Spleen (tissue), 11 donors: ENCODE data around the gene UVSSA. TPM values are rescaled to one million over a fixed set of nuclear protein-coding genes. Genes with fewer than 3 reads are reported as not detected.

Source experiments
- DNase-seq: peaks from one replicate; pipeline ENCODE4 v3.0.0-alpha.2; 2020
- H3K27ac ChIP-seq, 8 donors: fragments of 200-600 bp; sonication (generic) in 7 of 8; 1 replicate in 4 of 8; 2 replicates in 4 of 8; pipeline versions ENCODE4 v1.5.0 to v1.8.0; 2016 to 2021; ENCODE audit warnings: inconsistent platforms in 4 of 8, mild to moderate bottlenecking in 4 of 8, moderate library complexity in 1 of 8
- H3K27me3 ChIP-seq, 7 donors: fragments of 200-600 bp; sonication (generic) in 6 of 7; replicated peaks in 1 of 7; 1 replicate in 4 of 7; 2 replicates in 3 of 7; pipeline versions ENCODE4 v1.5.0 to v1.8.0; 2016 to 2021; ENCODE audit warnings: inconsistent platforms in 3 of 7, mild to moderate bottlenecking in 1 of 7
- H3K36me3 ChIP-seq, 6 donors: fragments of 200-600 bp; sonication (generic) in 5 of 6; 1 replicate in 4 of 6; 2 replicates in 2 of 6; pipeline versions ENCODE4 v1.5.0 to v1.8.0; 2016 to 2021; ENCODE audit warnings: inconsistent platforms in 2 of 6
- H3K4me1 ChIP-seq, 6 donors: fragments of 200-600 bp; sonication (generic) in 5 of 6; 1 replicate in 3 of 6; 2 replicates in 3 of 6; pipeline versions ENCODE4 v1.5.0 to v1.8.0; 2016 to 2021; ENCODE audit warnings: inconsistent platforms in 3 of 6
- H3K4me3 ChIP-seq, 8 donors: fragments of 200-600 bp; sonication (generic) in 7 of 8; 1 replicate in 4 of 8; 2 replicates in 4 of 8; pipeline versions ENCODE4 v1.5.0 to v1.8.0; 2016 to 2021; ENCODE audit warnings: inconsistent platforms in 4 of 8, mild to moderate bottlenecking in 4 of 8, moderate library complexity in 2 of 8
- H3K9me3 ChIP-seq, 8 donors: fragments of 200-600 bp; sonication (generic) in 7 of 8; 1 replicate in 4 of 8; 2 replicates in 4 of 8; pipeline versions ENCODE4 v1.5.0 to v1.8.0; 2016 to 2021; ENCODE audit warnings: inconsistent platforms in 4 of 8
- CTCF ChIP-seq, 11 experiments: fragments of 200-600 bp in 7 of 11; fragments of 450-650 bp in 4 of 11; sonication (generic) in 4 of 11; IDR thresholded peaks in 8 of 11; conservative IDR thresholded peaks in 3 of 11; 1 replicate in 7 of 11; 2 replicates in 4 of 11; pipeline versions ENCODE4 v1.4.0 to v1.8.0; 2016 to 2021; ENCODE audit warnings: antibody characterized with exemption in 11 of 11, inconsistent platforms in 4 of 11, mild to moderate bottlenecking in 1 of 11
- POLR2A ChIP-seq, 3 donors: fragments of 450-650 bp; IDR thresholded peaks; one replicate each; pipeline ENCODE4 v1.5.1; 2017; ENCODE audit warnings: antibody characterized with exemption in 3 of 3, mild to moderate bottlenecking in 1 of 3
- POLR2AphosphoS5 ChIP-seq, 3 donors: sonication (generic); formaldehyde crosslinking; IDR thresholded peaks; one replicate each; pipeline ENCODE4 v1.5.1; 2017; ENCODE audit warnings: antibody characterized with exemption in 3 of 3
- WGBS, 5 donors: extraction: QIAGEN DNeasy Blood & Tissue Kit in 3 of 5; methylation state at CpG; one replicate each; pipeline versions ENCODE4 v1.1.5 to v1.1.7; 2013 to 2018; 5-methylcytosine and 5-hydroxymethylcytosine counted together
- intact Hi-C: fragments of 100-400 bp; cut with DNase I; formaldehyde crosslinking; loops from one replicate; pipeline ENCODE4 v1.15.0; 2023; ENCODE audit warnings: low total_unique reads
- polyA plus RNA-seq, 3 donors: library from polyadenylated mRNA; stranded (reverse); fragments of 200-250 nt; gene quantifications; one replicate each; pipeline ENCODE4 v1.2.1, GENCODE V29; 2013
- total RNA-seq, 7 donors: library from RNA; depleted of rRNA in 3 of 7; stranded (reverse); fragments of >200 nt in 3 of 7; fragmentation: NEBNext Ultra II Directional in 4 of 7; extraction: Animal tissue kit (Norgen Biotek cat#: 25700) in 4 of 7; gene quantifications; one replicate each; pipeline versions ENCODE4 v1.1.0 to v1.2.1, GENCODE V29; 2016 to 2021
- donor health status: healthy with polysubstance abuse.
- donor health status: DM: no; HTN: no; CAD: no; lungs with moderate emphysema.
- donor health status: DM: no; HTN: no; CAD: no.
- donor health status: Bipolar disorder and iron deficiency.
- donor health status: healthy.
- donor health status: DM: no; HTN: no; CAD: no.
- donor health status: DM: yes; HTN: yes; CAD: no.

UVSSA gene
- total and polyA plus RNA-seq, 10 donors, result 3.0 to 54.0 (median 26.8) TPM

- TF ChIP-seq CTCF (IDR thresholded peaks at IDR 0.05 in 8 of 11, conservative IDR thresholded peaks at IDR 0.05 in 3 of 11) (no peak), POLR2AphosphoS5 (IDR thresholded peaks at IDR 0.05) (no peak)
- no peak overlapping the region for H3K4me3 ChIP-seq
- no peaks in the 10 kb centered on the region for H3K9me3 ChIP-seq
- 96 to 100% (median 97%) methylated on average over 16 to 36 of the region's 36 CpGs for WGBS, 5 donors
- H3K36me3 ChIP-seq, result peaks cover 0 to 96% (median 50%) of the 10 kb centered on the region in 6 donors
- intact Hi-C loops, result no loop called here
- DNase-seq, result peak; percentile 68
- H3K27ac ChIP-seq, result no peak overlapping the region
- no peaks in the 10 kb centered on the region for H3K27me3 ChIP-seq
- H3K4me1 ChIP-seq, result no peaks in the 10 kb centered on the region
Measured at GRCh38 chr4:1375051-1375721, 28.2 kb downstream of the UVSSA start.

- no peak overlapping the region for H3K4me3 ChIP-seq
- peak; percentile 59 for DNase-seq
- H3K36me3 ChIP-seq, result peaks cover 0 to 96% (median 50%) of the 10 kb centered on the region in 6 donors
Measured at GRCh38 chr4:1375761-1376322, 28.8 kb downstream of the UVSSA start.

GRCh38 chr4:1376391-1376840, 29.4 kb downstream of the UVSSA start:
- Histone ChIP-seq H3K4me1 (no peaks in the 10 kb centered on the region), H3K27me3 (no peaks in the 10 kb centered on the region), H3K9me3 (no peaks in the 10 kb centered on the region), H3K36me3 (peaks cover 0 to 96% (median 50%) of the 10 kb centered on the region in 6 donors), H3K27ac (no peak overlapping the region), H3K4me3 (no peak overlapping the region)
- TF ChIP-seq CTCF (IDR thresholded peaks at IDR 0.05 in 8 of 11, conservative IDR thresholded peaks at IDR 0.05 in 3 of 11) (no peak), POLR2AphosphoS5 (IDR thresholded peaks at IDR 0.05) (no peak), POLR2A (IDR thresholded peaks at IDR 0.05) (no peak)
- WGBS, 5 donors, result 92 to 95% (median 95%) methylated on average over 16 to 23 of the region's 23 CpGs
- DNase-seq, result peak; percentile 69
- intact Hi-C loops, result no loop called here

More at GRCh38 chr4:1375761-1376322, 28.8 kb downstream of the UVSSA start:
- intact Hi-C loops, result no loop called here
- H3K4me1 ChIP-seq, result no peaks in the 10 kb centered on the region
- H3K27me3 ChIP-seq, result no peaks in the 10 kb centered on the region
- no peaks in the 10 kb centered on the region for H3K9me3 ChIP-seq
- TF ChIP-seq POLR2AphosphoS5 (IDR thresholded peaks at IDR 0.05), result no peak
- TF ChIP-seq POLR2A (IDR thresholded peaks at IDR 0.05), result no peak
- no peak for TF ChIP-seq CTCF (IDR thresholded peaks at IDR 0.05 in 8 of 11, conservative IDR thresholded peaks at IDR 0.05 in 3 of 11)
- WGBS, 5 donors, result 86 to 90% (median 87%) methylated on average over 3 to 17 of the region's 17 CpGs
- no peak overlapping the region for H3K27ac ChIP-seq

GRCh38 chr4:1376841-1377605, 30.0 kb downstream of the UVSSA start:
- TF ChIP-seq POLR2AphosphoS5 (IDR thresholded peaks at IDR 0.05), result no peak
- no peak for TF ChIP-seq POLR2A (IDR thresholded peaks at IDR 0.05)
- no peak for TF ChIP-seq CTCF (IDR thresholded peaks at IDR 0.05 in 8 of 11, conservative IDR thresholded peaks at IDR 0.05 in 3 of 11)
- H3K27ac ChIP-seq, result no peak overlapping the region
- H3K36me3 ChIP-seq, result peaks cover 0 to 96% (median 45%) of the 10 kb centered on the region in 6 donors
- H3K27me3 ChIP-seq, result no peaks in the 10 kb centered on the region
- WGBS, 5 donors, result 91 to 96% (median 94%) methylated on average over 21 to 32 of the region's 32 CpGs
- no peak overlapping the region for H3K4me3 ChIP-seq
- intact Hi-C loops, result no loop called here
- H3K4me1 ChIP-seq, result no peaks in the 10 kb centered on the region
- peak; percentile 68 for DNase-seq
- no peaks in the 10 kb centered on the region for H3K9me3 ChIP-seq
